Measurements from ENCODE around the gene NGFR.

Gene NGFR

DNA sequence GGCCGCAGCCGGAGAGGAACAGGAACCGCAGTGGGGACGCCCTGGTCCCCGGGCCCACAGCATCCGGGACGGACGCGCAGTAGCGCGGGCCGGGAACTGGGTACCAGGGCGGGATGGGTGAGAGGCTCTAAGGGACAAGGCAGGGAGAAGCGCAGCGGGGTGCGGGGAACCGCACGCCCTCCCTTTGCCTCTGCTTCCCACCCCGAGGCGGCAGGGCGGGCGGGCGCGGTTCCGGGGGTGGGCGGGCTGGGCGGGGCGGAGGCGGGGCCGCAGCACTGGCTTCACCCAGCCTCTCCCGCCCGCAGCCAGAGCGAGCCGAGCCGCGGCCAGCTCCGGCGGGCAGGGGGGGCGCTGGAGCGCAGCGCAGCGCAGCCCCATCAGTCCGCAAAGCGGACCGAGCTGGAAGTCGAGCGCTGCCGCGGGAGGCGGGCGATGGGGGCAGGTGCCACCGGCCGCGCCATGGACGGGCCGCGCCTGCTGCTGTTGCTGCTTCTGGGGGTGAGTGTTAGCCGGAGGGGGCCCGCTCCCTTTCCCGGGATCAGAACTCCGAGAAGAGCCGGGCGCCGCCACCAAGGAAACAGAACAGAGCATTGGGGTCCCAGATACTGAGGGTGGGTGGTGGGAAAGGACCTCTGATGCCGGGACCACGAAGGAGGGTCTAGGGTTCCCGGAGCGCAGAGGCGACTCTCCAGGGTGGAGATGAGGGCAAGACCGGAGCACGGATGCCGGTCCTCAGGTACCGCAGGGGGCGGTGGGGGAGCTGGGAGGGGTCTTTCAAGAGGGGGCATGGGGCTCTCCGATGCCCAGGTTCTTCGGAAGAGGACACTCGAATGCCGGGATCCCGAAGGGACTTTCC, at the start of gene NGFR:
Gene NGFR (plus strand): TSS at position 308 of the 856 bp plus-strand sequence. CDS start 125 bp downstream, at position 433.
- peak; percentile 46 for DNase-seq

DNA sequence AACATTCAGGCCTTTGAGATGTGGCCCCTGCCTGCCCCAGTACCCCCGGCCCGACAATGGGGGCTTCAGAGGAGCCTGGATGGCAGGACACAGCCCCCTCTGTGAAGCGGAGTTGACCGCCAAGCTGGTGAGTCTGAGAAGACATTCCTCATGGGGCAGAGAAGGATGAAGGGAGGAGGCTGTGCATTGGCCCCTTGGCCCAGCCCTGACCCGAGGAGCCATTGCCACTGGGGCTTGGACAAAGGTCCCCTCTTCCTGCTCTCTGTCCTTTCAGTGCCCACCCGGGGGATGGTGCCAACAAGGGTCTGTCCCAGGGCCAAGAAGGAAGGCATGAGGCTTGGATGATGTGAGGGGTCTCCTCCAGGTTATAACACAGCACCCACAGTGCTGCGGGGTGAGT, 49.5 kb upstream of the NGFR start:
- DNase-seq: no peak

GRCh38 chr17:49447628-49448302, 47.3 kb upstream of the NGFR start:
- no peak for DNase-seq

DNA sequence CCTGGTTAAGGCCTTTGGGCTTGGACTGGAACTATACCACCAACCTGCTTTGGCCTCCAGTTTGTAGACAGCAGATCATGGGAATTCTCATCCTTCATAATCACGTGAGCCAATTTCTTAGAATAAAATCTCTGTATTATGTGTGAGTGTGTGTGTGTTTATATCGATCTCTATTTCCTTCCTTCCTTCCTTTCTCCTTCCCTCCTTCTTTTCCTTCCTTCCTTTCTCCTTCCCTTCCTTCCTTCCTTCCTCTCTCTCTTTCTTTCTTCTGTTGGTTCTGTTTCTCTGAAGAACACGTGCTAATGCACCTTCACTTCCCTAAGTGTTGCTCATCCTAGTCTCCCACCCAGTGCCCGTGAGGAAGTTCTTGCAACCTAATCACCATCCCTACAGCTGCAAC, 44.9 kb upstream of the NGFR start:
- no peak for DNase-seq

DNA sequence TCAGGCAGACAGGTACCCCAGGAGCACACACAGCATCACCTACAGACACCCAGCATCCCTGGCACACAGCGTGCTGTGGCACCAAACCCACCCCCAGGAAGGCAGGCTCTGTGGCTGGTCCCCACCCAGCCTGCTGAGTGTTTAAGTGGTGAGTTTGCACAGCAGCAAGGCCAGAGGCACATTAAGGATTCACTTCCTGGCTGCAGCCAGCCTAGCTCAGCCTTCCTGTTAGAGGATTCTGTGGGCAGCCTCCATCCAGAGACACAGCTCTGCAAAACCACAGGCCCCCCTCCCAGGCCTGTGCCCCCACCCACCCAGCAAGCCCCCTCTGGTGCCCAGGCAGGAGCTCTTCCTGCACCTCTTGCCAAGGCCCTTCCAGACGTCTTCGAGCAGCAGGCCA, 44.4 kb upstream of the NGFR start:
- DNase-seq: no peak

- DNase-seq: no peak
Measured at GRCh38 chr17:49452201-49452600, 42.9 kb upstream of the NGFR start.

GRCh38 chr17:49452661-49453060, 42.4 kb upstream of the NGFR start:
- DNase-seq: no peak

GRCh38 chr17:49454050-49454449, 41.0 kb upstream of the NGFR start:
- DNase-seq: no peak

GRCh38 chr17:49455272-49455861, 39.7 kb upstream of the NGFR start:
- no peak for DNase-seq

GRCh38 chr17:49456183-49456965, 38.7 kb upstream of the NGFR start:
- no peak for DNase-seq

- no peak for DNase-seq
Measured at GRCh38 chr17:49457564-49458535, 37.2 kb upstream of the NGFR start.

GRCh38 chr17:49459401-49459984, 35.6 kb upstream of the NGFR start:
- DNase-seq: no peak

DNA sequence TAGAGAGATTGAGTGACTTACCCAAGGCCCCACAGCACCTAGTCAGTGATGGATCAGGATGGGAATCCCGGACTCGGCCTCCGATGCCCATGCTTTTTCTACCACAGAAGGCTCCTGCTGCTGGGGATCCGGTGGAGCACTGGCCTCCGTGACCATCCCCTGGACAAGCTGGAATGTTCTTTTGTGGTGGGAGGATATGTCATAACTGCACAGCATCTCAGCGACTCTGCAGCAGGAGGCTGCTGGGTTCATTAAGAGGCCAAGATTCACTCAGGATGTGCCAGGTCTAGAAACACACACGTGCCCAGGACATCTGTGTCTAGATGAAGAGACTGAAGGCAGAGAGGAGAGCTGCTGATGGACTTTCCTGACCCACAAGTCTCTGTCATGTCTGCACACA, 34.7 kb upstream of the NGFR start:
- DNase-seq: no peak

DNA sequence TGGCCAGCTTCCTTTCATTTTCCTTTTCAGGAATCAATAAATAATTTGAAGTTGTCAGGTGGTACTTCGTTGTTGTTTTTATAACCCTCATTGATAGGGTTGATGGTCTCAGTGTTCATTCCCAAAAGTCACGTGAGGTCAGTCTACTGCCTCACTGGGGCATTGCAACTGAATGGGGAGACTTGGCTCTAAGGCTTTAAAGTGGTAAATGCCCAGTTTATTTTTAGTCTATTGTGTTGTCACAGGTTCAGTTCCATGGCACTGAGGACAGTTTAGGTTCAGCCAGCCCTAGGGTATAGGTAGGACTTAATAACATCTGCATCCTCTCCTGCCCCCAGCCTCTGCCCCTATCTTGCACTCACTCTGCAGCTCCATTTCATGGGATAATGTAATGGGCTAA, 33.5 kb upstream of the NGFR start:
- no peak for DNase-seq

DNA sequence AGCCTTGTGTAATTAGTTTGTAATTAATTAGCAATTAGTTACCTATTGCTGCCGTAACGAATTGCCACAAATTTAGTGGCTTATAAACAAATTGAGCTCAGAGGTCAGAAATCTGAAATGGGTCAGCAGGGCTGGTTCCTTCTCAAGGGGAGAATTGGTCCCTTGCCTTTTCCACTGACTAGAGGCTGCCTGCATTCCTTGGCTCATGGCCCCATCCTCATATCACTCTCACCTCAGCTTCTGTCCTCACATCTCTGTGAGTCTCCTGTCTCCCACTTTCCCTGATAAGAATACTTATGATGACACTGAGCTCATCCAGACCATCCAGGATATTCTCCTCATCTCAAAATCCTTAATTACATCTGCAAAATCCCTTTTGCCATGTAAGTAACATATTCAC, 31.0 kb upstream of the NGFR start:
- no peak for DNase-seq

- no peak for DNase-seq
Measured at GRCh38 chr17:49465331-49465903, 29.7 kb upstream of the NGFR start.

- no peak for DNase-seq
Measured at GRCh38 chr17:49466436-49466835, 28.7 kb upstream of the NGFR start.

GRCh38 chr17:49467175-49467574, 27.9 kb upstream of the NGFR start:
- DNase-seq: no peak

DNA sequence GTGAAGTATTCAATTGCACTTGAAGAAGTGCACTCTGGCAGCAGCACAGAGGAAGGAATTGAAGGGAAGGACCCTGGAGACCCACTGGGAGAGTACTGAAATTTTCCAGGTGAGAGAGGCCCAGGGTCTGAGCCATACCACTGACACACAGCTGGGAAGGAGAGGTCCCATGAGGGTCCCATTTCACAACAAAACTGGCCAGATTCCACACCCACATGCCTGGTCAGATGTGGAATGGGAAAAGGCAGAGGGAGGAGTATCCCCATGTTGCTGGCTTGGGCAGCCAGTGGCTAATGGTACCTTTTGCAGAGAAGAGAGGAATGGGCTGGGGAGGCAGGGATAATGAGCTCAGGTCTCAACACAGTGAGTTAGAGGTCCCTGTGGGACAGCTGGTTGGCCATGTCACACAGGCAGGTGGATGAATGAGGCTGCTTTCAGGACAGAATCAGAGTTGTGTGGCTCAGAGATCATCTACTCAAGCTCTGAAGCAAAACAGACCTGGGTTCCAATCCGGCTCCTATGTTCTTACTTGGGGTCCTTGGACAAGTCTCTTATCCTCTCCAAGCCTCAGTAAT, 26.2 kb upstream of the NGFR start:
- no peak for DNase-seq
